Mesenteric fat pad (tissue), 1 donor: Measurements from ENCODE around the gene FAM90A1. TPM values are rescaled to one million over a fixed set of nuclear protein-coding genes. Genes with fewer than 3 reads are reported as not detected.
"Not testable (repeated sequence)": the region's sequence is repeated elsewhere in the genome, so short reads cannot be mapped to it uniquely, and the experiment has no call there.

Source experiments
- DNase-seq: peaks from one replicate; pipeline ENCODE4 v3.0.0-alpha.2; 2020; ENCODE audit warnings: low spot score
- total RNA-seq: library from RNA; stranded (reverse); fragmentation: NEBNext Ultra II Directional; extraction: Animal tissue kit (Norgen Biotek cat#: 25700); gene quantifications from one replicate; pipeline ENCODE4 v1.2.1, GENCODE V29; 2021
- donor health status: DM: yes; HTN: yes; CAD: no.

Gene FAM90A1
- total RNA-seq, 1 donor from 2014 or later: 0.48 TPM

DNA sequence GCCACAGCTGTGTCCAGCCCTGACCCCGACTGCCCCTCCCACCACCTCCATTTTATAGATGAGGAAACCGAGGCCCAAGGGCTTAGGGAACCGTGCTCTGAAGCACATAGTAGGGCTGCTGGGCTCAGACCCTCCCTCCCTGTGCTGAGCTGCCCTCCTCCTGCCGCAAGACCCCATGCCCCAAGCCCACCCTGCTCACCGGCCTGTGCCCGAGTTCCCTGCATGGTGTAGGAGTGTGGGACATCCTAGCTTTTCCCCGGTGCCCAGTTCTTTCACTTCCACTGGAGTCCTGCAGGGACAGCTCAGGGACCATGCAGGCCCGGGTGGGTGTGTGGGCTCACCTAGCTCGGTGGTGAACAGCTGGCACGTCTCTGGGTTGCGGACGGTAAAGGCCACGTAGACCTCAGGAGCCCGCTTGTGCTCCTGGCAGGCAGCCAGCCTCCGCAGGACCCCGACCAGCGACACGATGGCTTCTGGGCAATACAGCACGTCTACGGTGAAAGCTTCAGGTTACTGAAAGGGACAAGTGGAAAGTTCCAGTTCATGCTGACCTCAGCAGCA lies 6.6 kb upstream of the FAM90A1 start:
- not testable (repeated sequence) for DNase-seq

DNA sequence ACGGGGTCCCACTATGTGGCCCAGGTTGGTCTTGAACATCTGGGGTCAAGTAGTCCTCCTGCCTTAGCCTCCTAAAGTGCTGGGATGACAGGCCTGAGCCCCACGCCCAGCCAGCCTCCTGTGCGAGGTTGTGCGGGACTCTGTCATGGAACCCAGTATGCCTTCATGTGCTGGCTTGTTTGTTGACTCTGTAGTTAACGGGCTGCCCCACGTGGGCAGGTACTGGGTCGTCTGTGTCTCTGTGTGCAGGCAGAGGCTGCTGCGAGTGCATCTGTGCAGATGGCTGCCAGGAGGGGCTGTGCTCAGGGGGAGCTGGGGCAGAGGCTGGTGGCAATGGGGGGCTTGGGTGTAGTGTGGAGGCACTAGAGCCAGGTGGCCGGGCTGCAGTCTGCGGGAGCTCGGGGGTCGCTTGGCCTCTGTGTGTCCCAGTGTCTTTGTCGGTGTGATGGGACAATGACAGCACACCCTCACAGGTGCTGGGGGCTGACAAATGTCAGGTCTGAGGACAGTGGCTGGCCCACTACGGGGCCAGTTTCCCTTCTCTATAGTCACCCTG lies 6.0 kb upstream of the FAM90A1 start:
- DNase-seq: not testable (repeated sequence)

DNA sequence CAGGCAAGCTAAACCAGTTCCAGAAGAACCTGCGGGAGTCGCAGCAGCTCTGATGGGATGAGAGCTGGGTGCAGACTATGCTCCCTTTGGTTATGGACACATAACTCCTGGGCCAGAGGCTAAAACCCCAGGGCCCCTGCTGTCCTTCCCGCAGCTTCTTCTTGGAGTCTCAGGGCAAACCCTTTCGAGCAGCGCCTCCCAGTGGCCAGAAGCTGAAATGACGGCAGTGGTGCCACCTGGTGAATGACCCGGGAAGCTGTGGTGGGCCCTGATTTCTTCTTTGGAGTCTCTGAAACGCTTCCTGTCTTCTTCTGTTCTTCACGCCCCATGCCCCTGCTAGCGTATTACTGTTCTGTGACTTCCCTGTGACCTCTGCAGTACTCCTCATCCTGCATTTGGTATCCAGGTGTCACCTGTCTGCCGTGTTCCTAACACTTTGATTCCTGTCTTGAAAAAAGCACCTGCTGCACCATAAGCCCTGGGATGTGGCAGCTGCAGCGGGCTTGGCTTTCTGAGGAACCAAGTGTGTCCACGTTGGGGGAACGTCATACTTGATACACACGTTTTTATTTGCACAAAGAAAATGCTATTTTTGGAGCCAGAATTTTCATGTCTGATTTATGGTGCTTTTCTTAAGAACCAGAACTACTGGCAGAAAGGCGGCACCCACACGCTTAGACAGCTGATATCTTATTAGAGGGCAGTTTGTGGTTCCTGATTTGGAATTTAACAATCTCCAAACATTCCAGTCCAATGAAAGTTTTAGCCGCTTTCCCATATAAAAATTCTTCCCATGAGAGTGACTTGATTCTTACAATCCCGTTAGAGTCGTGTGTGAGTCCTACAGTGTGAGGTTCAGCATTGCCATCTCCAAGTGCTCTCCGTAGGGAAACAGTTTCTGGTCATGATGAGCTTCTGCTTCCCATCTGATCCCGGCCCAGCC lies 4.5 kb upstream of the FAM90A1 start:
- not testable (repeated sequence) for DNase-seq

- not testable (repeated sequence) for DNase-seq
Measured at GRCh38 chr12:8231049-8231448, 3.6 kb upstream of the FAM90A1 start.

GRCh38 chr12:8229486-8229885 lies 2.1 kb upstream of the FAM90A1 start:
- not testable (repeated sequence) for DNase-seq

GRCh38 chr12:8228607-8229006 lies 1.2 kb upstream of the FAM90A1 start:
- not testable (repeated sequence) for DNase-seq

DNA sequence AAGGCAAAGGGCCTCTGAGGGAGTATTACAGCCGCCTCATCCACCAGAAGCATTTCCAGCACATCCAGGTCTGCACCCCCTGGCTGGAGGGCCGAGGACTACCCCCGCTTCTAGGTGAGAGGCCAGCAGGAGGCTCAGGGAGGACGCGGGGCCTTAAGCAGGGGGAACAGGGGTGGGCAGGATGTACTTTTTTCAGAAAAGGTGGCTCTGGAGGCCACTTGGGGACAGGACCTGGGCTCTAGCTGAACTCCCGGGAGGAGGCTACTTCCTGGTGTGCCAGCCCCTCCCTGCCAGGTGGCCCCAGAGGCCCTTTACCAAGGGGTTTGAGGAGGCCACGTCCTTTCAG lies 287 bp upstream of the FAM90A1 start:
- DNase-seq: not testable (repeated sequence)

DNA sequence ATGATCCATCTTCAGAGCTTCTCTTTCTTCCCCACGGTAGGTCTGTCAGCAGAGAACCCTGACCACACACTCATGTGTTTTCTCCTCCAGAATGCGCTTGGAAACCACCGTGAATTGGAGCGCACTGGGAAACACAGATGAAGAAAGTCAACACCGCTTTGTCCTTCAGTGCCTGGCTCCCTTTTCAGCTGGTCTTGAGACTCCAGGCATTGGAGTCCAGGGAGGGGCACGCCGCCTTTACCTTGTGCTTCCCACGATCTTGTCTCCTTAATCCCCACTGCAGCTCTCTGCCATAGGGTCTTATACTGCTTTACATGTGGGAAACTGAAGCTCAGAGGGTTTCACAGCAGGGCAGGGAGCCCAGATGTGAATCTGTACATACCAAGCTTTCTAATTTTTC lies 1.1 kb downstream of the FAM90A1 start:
- no peak for DNase-seq

DNA sequence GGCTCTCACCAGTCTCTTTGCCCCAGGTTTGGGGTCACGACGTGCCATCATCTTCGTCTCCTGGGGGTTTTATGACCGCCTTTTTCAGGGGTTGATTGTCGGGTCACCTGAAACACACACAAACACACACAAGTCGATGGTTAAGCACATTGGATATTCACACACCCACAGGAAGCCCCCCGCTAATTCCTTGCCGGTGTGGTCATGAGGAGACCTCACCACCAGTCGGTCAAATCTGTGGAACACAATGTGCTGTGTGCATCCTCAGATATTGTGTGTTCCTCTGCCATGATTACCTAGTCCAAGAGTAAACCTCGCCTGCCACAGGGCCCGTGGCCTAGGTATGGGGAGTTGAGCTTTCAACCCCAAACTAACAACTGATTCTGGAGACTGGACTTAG lies 2.6 kb downstream of the FAM90A1 start:
- not testable (repeated sequence) for DNase-seq

- DNase-seq: peak; percentile 73
Measured at GRCh38 chr12:8223646-8224045, 3.8 kb downstream of the FAM90A1 start.

GRCh38 chr12:8222303-8222702 lies 5.1 kb downstream of the FAM90A1 start:
- peak; percentile 75 for DNase-seq

DNA sequence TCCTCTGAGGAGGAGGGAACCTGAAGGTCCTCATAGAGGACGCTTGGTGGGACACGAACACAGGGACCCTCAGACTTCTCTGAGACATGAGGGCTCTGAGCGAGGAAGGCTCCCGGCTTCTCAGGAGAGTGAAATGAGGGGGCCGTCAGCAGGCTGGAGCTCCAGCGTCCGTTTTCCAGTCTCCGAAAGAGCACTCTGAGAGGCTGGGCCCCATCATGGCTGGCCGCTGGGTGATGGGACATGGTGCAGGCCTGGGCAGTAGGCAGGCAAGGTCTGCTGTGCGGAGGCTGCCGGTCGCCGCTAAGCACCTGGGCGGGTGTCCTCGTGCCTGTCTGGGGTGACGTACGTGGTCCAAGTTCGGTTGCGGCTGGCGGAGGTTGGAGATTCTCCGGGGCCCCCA lies 5.6 kb downstream of the FAM90A1 start:
- DNase-seq: peak; percentile 83

DNA sequence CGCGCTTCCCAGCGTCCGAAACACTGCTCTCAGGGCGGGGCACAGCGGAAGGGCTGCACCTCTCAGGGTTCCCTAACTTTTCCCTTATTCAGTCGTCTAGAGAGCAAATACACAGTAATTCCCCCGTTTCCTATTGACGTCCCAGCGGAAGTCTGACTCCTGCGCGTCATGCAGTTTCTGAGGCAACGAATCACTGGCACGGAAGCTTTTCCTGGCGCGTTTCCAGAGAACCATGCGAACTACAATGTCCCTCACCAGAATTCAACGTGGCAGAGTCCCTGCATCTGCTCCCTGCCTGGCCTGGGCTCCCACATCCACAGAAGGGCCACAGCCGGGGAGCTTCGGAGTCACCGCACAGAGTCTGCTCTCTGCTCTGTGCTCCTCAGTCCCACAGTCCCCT lies 6.0 kb downstream of the FAM90A1 start:
- DNase-seq: not testable (repeated sequence)

DNA sequence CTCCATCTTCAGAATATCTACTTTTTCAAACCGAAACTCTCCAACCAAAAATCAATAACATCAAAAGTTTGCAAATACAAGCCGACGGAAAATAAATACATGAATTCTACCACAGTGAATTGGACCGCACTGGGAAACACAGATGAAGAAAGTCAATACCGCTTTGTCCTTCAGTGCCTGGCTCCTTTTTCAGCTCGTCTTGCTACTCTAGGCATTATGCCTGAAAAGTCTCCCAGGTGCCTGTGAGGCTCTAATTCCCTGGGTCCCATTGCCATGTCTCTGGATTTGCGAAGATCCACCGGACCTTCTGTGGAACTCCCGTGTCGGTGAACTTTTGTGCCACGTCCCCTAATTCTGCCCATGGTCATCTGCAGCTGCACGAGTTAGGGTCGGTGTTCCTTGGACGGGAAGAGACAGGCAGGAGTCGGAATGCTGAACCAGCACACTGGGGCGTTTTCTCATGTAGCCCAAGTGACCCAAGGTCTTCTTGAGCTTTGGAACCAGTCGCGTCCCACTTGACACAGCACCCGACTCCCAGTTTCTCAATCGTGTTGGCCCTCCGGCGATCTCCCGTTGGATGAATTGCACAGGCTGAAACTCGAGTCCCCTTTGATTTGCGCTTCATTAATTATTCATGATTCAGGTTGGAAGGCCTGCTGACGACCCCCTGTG lies 8.6 kb downstream of the FAM90A1 start:
- peak; percentile 87 for DNase-seq

- DNase-seq: not testable (repeated sequence)
Measured at GRCh38 chr12:8197685-8198308, 29.6 kb downstream of the FAM90A1 start.

DNA sequence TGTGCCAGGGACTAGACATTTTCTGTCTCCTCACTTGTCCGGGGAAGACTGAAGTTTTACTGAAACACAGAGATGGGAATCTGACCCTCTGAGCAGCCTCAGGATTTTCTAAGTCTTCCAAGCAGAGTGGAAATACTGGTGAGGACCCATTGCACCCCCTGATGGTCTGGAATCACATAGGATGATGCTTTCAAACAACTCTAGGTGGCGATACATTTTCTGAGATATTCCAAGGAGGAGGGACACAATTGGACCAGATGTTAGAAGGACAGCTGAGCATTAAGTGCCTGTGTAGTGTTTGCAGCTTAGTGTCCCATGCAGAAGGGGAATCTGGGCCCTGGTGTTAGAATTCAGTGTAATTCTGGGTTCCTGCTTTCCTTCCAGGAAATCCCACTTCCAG lies 39.3 kb downstream of the FAM90A1 start:
- DNase-seq: not testable (repeated sequence)

- DNase-seq: not testable (repeated sequence)
Measured at GRCh38 chr12:8184206-8184605, 43.2 kb downstream of the FAM90A1 start.

DNA sequence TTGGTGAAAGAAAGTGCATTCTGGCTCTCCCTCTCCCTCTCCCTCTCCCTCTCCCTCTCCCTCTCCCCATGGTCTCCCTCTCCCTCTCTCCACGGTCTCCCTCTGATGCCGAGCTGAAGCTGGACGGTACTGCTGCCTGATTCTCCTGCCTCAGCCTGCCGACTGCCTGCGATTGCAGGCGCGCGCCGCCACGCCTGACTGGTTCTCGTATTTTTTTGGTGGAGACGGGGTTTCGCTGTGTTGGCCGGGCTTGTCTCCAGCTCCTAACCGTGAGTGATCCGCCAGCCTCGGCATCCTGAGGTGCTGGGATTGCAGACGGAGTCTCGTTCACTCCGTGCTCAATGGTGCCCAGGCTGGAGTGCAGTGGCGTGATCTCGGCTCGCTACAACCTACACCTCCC lies 44.1 kb downstream of the FAM90A1 start:
- not testable (repeated sequence) for DNase-seq

DNA sequence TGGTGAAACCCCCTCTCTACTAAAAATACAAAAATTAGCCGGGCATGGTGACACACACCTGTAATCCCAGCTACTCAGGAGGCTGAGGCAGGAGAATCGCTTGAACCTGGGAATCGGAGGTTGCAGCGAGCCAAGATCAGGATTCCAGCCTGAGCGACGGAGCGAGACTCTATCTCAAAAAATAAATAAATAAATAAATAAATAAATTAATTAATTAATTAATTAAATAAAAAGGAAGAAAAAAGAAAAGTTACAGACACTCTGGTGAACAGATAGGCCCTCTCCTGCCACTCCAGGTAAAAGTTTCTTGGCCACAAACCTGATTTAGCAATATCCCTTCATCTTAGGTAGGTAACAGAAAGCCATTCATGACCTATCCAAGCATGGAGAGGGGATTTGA lies 44.5 kb downstream of the FAM90A1 start:
- not testable (repeated sequence) for DNase-seq

DNA sequence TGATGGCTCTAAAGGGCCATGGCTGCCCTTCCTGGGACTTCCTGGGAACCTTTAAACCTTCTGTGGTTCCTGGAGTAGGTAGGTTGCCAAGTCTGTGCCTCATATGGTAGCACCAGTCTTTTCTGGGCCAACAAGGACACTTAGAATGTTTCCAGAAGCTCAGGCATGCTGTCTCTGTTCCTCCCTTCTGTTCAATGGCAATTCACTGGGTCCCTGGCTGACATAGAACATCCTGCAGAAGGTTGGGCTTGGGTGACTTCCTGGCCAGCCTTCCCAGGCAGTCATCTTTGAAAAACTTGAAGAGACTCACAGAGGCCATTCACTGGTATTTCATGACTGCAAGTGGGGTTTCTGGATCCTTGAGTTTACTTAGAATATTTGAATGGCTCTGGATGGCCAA lies 46.1 kb downstream of the FAM90A1 start:
- not testable (repeated sequence) for DNase-seq

DNA sequence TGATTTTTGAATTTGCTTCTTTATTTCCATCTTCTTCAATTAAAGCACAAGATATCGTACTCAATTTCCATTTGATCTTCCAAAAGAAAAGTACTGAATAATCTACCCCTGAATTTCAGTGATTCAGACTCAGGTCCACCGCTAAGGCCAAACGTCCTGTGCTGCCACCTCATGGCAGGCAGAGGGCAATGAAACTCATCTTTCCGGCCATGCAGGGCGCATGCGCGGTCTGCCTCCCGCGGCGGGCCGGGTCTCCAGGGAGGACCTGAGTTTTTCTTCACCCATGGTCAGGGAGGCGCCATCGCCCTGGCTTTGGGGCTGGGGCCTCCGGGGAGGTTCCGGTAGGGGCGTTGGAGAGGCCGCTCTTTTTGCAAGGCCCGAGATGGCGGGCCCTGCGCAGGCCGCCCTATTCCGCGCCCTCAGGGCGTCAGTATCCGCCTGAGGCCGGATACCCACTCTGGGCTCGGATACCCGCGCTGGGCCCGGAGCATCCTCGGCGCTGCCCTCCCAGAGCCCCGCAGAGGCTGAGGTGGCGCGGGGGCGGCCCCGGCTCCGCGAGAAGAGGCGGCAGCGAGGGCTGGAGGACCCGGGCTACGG lies 47.3 kb downstream of the FAM90A1 start:
- DNase-seq: peak; percentile 92
